Measurements from ENCODE around the gene RBCK1. TPM values are rescaled to one million over a fixed set of nuclear protein-coding genes. Genes with fewer than 3 reads are reported as not detected.

The RBCK1 gene
- polyA plus RNA-seq, 1 donor from 2014 or later = 38.4 TPM

DNA sequence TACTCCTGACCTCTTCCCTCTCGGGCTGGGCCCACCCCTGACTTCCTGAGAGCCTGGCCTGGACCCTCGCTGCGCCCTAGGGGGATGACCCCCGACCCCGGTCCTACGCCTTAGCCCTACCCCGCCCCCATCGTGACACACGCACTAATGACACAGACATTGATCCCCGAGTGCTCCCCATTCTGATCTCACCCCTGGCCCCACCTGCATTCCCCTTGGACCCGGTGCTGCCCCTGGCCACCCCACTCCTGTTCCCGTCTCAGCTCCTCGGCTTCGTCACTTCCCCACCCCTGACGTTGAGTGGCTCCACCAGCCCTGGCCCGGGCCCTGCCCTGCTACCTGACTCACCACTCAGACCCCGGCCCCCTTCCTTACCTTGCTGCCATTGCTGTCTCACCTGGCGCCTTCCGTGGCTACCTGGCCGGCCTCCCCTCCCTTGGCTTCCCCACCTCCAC is 12.1 kb downstream of the RBCK1 start:
- no peaks in the 10 kb centered on the region for H3K9me3 ChIP-seq (ENCODE audit: low read length)
- no peaks in the 10 kb centered on the region for H3K27me3 ChIP-seq (ENCODE audit: insufficient read depth, low read depth, low read length)
- H3K36me3 ChIP-seq (ENCODE audit: insufficient read depth, low read length) = no peaks in the 10 kb centered on the region
- H3K79me2 ChIP-seq (replicated peaks; ENCODE audit: insufficient read depth, low read length) = no peaks in the 10 kb centered on the region
- H3K27ac ChIP-seq (ENCODE audit: low read length) = no peak overlapping the region
- H3F3A ChIP-seq (ENCODE audit: insufficient read depth, low read length, poor library complexity, severe bottlenecking) = no peaks in the 10 kb centered on the region
- no peaks in the 10 kb centered on the region for H3K9me2 ChIP-seq (ENCODE audit: insufficient read depth, low read length)
- H3K9ac ChIP-seq (ENCODE audit: low read length) = no peak overlapping the region
- H2AFZ ChIP-seq (ENCODE audit: low read depth, low read length) = no peak overlapping the region
- H3K4me3 ChIP-seq (ENCODE audit: low read length) = no peak overlapping the region
- TF ChIP-seq EZH2 (IDR thresholded peaks at IDR 0.05; ENCODE audit: borderline replicate concordance, insufficient read depth, low read length, poor library complexity, severe bottlenecking) (no peak), RAD21 (conservative IDR thresholded peaks at IDR 0.05) (no peak), EP300 (conservative IDR thresholded peaks at IDR 0.05; ENCODE audit: poor library complexity, severe bottlenecking) (no peak)
- TF ChIP-seq, protein P1, sequence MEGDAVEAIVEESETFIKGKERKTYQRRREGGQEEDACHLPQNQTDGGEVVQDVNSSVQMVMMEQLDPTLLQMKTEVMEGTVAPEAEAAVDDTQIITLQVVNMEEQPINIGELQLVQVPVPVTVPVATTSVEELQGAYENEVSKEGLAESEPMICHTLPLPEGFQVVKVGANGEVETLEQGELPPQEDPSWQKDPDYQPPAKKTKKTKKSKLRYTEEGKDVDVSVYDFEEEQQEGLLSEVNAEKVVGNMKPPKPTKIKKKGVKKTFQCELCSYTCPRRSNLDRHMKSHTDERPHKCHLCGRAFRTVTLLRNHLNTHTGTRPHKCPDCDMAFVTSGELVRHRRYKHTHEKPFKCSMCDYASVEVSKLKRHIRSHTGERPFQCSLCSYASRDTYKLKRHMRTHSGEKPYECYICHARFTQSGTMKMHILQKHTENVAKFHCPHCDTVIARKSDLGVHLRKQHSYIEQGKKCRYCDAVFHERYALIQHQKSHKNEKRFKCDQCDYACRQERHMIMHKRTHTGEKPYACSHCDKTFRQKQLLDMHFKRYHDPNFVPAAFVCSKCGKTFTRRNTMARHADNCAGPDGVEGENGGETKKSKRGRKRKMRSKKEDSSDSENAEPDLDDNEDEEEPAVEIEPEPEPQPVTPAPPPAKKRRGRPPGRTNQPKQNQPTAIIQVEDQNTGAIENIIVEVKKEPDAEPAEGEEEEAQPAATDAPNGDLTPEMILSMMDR (IDR thresholded peaks at IDR 0.05; ENCODE audit: poor library complexity, severe bottlenecking) = no peak
- no peak overlapping the region for H3K4me2 ChIP-seq (ENCODE audit: low read length)
- no peaks in the 10 kb centered on the region for H4K20me1 ChIP-seq (ENCODE audit: insufficient read depth)

DNA sequence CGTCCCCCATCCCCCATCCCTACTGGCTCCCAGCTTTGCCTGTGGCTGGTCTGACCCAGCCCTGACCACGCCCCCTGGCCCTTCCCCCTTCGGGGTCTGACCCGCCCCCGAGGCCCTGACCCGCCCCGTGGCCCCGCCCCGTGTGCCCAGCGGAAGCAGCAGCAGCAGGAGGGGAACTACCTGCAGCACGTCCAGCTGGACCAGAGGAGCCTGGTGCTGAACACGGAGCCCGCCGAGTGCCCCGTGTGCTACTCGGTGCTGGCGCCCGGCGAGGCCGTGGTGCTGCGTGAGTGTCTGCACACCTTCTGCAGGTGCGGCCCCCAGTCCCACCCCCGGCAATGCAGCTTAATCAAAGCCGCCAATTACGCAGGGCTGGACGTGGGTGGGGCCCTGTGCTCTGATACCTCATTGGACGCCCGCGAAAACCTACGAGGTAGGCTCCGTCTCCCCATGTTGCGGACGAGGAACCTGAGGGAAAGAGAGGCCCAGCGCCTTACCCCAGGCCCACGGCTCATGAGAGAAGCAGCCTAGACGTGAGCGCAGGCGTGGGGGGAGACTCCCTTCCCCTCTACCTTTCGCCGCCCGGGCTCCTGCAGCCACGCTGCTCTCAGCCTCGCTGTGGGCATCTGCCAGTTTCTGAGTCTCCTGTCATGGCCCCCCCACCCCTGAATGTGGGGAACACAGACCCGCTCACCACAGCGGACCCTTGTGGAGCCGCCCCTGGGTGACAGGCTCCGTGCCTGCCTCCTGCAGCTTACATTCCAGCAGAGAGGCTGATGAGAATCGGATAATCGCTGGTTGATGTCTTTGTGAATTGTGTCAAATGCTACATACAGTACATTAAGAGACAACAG is 12.8 kb downstream of the RBCK1 start:
- no peaks in the 10 kb centered on the region for H3K27me3 ChIP-seq (ENCODE audit: insufficient read depth, low read depth, low read length)
- H2AFZ ChIP-seq (ENCODE audit: low read depth, low read length) = no peak overlapping the region
- no peaks in the 10 kb centered on the region for H3K9me3 ChIP-seq (ENCODE audit: low read length)
- H3K79me2 ChIP-seq (replicated peaks; ENCODE audit: insufficient read depth, low read length) = no peaks in the 10 kb centered on the region
- no peaks in the 10 kb centered on the region for H4K20me1 ChIP-seq (ENCODE audit: insufficient read depth)
- no peak overlapping the region for H3K4me3 ChIP-seq (ENCODE audit: low read length)
- no peaks in the 10 kb centered on the region for H3K9me2 ChIP-seq (ENCODE audit: insufficient read depth, low read length)
- no peaks in the 10 kb centered on the region for H3F3A ChIP-seq (ENCODE audit: insufficient read depth, low read length, poor library complexity, severe bottlenecking)
- H3K36me3 ChIP-seq (ENCODE audit: insufficient read depth, low read length) = no peaks in the 10 kb centered on the region
- H3K27ac ChIP-seq (ENCODE audit: low read length) = no peak overlapping the region
- H3K4me2 ChIP-seq (ENCODE audit: low read length) = no peak overlapping the region
- H3K9ac ChIP-seq (ENCODE audit: low read length) = no peak overlapping the region
- TF ChIP-seq EZH2 (IDR thresholded peaks at IDR 0.05; ENCODE audit: borderline replicate concordance, insufficient read depth, low read length, poor library complexity, severe bottlenecking) (no peak), POLR2AphosphoS5 (IDR thresholded peaks at IDR 0.05) (no peak), RAD21 (conservative IDR thresholded peaks at IDR 0.05) (no peak), SMC3 (conservative IDR thresholded peaks at IDR 0.05; ENCODE audit: poor library complexity) (no peak), TAF1 (IDR thresholded peaks at IDR 0.05; ENCODE audit: low read depth) (no peak), EP300 (conservative IDR thresholded peaks at IDR 0.05; ENCODE audit: poor library complexity, severe bottlenecking) (no peak), MXI1 (conservative IDR thresholded peaks at IDR 0.05; ENCODE audit: poor library complexity, severe bottlenecking) (no peak)
- TF ChIP-seq, protein P1 (IDR thresholded peaks at IDR 0.05; ENCODE audit: poor library complexity, severe bottlenecking) = no peak
- TF ChIP-seq, protein P2, sequence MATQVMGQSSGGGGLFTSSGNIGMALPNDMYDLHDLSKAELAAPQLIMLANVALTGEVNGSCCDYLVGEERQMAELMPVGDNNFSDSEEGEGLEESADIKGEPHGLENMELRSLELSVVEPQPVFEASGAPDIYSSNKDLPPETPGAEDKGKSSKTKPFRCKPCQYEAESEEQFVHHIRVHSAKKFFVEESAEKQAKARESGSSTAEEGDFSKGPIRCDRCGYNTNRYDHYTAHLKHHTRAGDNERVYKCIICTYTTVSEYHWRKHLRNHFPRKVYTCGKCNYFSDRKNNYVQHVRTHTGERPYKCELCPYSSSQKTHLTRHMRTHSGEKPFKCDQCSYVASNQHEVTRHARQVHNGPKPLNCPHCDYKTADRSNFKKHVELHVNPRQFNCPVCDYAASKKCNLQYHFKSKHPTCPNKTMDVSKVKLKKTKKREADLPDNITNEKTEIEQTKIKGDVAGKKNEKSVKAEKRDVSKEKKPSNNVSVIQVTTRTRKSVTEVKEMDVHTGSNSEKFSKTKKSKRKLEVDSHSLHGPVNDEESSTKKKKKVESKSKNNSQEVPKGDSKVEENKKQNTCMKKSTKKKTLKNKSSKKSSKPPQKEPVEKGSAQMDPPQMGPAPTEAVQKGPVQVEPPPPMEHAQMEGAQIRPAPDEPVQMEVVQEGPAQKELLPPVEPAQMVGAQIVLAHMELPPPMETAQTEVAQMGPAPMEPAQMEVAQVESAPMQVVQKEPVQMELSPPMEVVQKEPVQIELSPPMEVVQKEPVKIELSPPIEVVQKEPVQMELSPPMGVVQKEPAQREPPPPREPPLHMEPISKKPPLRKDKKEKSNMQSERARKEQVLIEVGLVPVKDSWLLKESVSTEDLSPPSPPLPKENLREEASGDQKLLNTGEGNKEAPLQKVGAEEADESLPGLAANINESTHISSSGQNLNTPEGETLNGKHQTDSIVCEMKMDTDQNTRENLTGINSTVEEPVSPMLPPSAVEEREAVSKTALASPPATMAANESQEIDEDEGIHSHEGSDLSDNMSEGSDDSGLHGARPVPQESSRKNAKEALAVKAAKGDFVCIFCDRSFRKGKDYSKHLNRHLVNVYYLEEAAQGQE (IDR thresholded peaks at IDR 0.05; ENCODE audit: borderline replicate concordance) = no peak

All from neural cell (in vitro differentiated cells).